ENCODE data around the gene NALF2.

DNA sequence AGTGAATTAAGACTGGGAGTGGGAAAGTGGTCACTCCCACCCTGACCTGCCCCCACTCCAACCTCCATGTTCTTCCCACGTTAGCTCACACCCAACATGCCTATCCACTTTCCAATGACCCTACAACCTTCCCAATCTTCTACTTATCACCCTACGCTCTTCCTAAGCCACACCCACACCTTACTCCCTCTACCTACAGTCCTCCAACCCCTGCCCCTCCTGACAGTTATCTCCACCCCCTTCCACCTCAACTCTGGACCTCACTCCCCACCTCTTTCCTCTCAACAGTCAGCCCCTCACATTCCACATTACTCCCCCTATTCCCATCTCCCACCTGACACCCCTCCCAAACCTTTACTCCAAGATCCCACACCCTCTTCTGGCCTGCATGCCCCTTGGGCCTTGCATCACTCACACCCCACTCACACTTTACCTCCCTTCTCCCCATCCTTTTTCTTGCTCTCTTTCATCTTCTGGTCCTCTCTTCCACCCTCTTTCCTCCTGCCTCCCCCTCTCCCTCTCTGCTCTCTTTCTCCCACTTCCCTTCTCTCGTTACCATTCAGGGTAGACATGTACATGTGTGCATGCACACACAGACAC is 6.9 kb downstream of the NALF2 start:
- TF ChIP-seq POLR2A (IDR thresholded peaks at IDR 0.05): no peak
- TF ChIP-seq, protein P1, sequence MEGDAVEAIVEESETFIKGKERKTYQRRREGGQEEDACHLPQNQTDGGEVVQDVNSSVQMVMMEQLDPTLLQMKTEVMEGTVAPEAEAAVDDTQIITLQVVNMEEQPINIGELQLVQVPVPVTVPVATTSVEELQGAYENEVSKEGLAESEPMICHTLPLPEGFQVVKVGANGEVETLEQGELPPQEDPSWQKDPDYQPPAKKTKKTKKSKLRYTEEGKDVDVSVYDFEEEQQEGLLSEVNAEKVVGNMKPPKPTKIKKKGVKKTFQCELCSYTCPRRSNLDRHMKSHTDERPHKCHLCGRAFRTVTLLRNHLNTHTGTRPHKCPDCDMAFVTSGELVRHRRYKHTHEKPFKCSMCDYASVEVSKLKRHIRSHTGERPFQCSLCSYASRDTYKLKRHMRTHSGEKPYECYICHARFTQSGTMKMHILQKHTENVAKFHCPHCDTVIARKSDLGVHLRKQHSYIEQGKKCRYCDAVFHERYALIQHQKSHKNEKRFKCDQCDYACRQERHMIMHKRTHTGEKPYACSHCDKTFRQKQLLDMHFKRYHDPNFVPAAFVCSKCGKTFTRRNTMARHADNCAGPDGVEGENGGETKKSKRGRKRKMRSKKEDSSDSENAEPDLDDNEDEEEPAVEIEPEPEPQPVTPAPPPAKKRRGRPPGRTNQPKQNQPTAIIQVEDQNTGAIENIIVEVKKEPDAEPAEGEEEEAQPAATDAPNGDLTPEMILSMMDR (IDR thresholded peaks at IDR 0.05): no peak
